HG02938 (cell line): Measurements from ENCODE around the gene NT5M.
"Not testable (repeated sequence)": the region's sequence is repeated elsewhere in the genome, so short reads cannot be mapped to it uniquely, and the experiment has no call there.

Experiments used
- ATAC-seq: cut with Tn5 transposase; IDR thresholded peaks from one replicate; pipeline ENCODE4 v1.9.1; 2021; ENCODE audit warnings: mild to moderate bottlenecking, moderate library complexity; ENCODE audit not compliant: unreplicated experiment

NT5M gene

GRCh38 chr17:17303010-17303846 is at the start of gene NT5M:
Gene NT5M, plus strand, starts transcription at chr17:17303373. Its CDS starts 178 bp downstream, at chr17:17303551.
- peak; percentile 38 for ATAC-seq

GRCh38 chr17:17253406-17253805 is 49.8 kb upstream of the NT5M start:
- ATAC-seq, result no peak

- no peak for ATAC-seq
Observed at GRCh38 chr17:17254036-17254435, 49.1 kb upstream of the NT5M start.

DNA sequence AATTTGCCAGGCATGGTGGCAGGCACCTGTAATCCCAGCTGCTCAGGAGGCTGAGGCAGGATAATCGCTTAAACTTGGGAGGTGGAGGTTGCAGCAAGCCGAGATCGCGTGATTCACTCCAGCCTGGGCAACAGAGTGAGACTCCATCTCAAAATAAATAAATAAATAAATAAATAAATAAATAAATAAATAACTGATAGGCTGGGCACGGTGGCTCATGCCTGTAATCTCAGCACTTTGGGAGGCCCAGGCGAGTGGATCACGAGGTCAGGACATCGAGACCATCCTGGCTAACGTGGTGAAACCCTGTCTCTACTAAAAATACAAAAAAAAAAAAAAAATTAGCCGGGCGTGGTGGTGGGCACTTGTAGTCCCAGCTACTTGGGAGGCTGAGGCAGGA is 47.5 kb upstream of the NT5M start:
- not testable (repeated sequence) for ATAC-seq

- no peak for ATAC-seq
Observed at GRCh38 chr17:17256316-17256715, 46.9 kb upstream of the NT5M start.

GRCh38 chr17:17258011-17258410 is 45.2 kb upstream of the NT5M start:
- ATAC-seq, result no peak

GRCh38 chr17:17258998-17259397 is 44.2 kb upstream of the NT5M start:
- ATAC-seq, result no peak

GRCh38 chr17:17264430-17264829 is 38.7 kb upstream of the NT5M start:
- ATAC-seq, result no peak

GRCh38 chr17:17269926-17270773 is 33.0 kb upstream of the NT5M start:
- ATAC-seq, result no peak

- no peak for ATAC-seq
Observed at GRCh38 chr17:17275971-17276370, 27.2 kb upstream of the NT5M start.

- ATAC-seq, result not testable (repeated sequence)
Observed at GRCh38 chr17:17277431-17277830, 25.7 kb upstream of the NT5M start.

DNA sequence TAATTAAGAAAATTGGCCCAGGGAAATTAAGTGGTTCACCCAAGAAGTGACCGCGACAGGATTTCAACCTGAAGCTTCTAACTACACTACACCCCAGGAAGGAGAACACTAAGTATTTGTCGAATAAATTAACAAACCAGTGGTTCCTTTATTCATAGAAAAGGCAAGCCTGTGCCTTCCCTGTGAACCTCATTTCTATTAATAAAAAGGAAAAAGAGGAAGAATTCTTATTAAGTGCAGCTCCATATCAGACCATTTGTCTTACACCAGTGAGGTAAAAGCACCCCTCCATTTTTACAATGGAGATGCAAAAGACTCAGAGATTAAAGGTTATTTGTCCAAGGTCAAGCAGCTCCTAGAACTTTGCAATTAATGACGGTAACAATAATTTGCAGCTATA is 23.9 kb upstream of the NT5M start:
- no peak for ATAC-seq

DNA sequence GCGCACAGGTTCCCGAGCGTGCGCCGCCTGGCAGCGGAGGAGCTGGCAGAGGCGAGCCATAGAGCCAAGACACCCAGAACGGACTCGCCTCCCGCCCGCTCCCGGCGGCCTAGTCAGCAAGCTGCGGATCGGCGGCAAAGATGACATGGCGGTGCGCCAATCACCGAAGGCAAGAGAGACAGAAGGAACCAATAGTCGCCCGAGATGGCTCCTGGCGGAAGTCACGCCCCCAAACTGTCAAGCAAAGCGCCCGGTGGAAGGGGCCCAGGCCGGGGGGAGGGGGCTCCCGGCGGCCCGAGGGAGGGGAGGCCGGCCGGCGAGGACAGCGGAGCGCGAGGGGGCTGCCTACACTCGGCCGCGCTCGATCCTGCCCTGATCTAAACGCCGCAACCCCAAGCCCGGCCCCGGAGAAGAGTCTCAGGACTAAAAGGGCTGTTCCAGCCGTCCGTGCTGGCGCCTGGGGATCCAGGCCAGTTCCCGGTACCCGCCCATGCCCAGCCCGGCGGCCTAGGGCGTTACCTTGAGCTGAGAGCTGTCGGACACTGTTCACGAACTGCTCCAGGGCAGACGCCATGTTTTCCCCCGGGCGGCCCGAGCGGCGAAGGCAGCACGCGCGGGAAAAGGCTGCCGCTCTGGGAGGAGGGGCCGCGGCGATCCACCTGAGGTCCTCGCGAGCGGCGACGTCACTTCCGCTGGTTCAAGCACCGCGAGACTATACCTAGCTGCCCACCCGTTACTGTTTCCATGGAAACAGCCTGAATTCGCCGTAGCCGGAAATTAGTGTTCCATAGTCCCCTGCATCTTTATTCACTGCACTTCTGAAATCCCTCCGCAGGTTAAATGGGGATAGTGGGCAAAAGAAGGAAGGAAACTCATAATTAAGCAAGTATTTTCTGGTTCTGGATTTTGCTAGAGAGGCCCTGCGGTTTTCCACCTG is 22.3 kb upstream of the NT5M start, which contains the start of gene COPS3:
TSS of gene COPS3 (minus strand) at position 634 of the 937 bp plus-strand sequence. CDS start at position 574, 60 bp downstream.
- peak; percentile 82 for ATAC-seq

DNA sequence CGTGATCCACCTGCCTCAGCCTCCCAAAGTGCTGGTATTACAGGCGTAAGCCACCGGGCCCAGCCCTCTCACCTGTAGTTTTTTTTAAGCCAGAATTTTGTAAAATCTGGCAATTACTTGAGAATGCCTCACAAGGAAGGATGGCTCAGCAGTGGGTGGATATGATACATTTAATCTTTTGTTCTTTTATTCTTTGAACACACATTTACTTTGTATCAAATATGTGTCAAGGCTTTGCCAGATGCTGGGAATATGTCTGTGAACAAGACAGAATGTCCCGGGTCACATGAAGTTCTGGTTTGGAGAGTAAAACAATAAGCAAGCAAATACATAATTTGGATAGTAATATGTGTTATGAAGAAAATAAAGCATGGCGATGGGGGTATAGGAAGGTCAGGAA is 17.2 kb upstream of the NT5M start:
- ATAC-seq, result no peak

GRCh38 chr17:17289086-17289485 is 14.1 kb upstream of the NT5M start:
- no peak for ATAC-seq

- ATAC-seq, result no peak
Observed at GRCh38 chr17:17289701-17290100, 13.5 kb upstream of the NT5M start.

DNA sequence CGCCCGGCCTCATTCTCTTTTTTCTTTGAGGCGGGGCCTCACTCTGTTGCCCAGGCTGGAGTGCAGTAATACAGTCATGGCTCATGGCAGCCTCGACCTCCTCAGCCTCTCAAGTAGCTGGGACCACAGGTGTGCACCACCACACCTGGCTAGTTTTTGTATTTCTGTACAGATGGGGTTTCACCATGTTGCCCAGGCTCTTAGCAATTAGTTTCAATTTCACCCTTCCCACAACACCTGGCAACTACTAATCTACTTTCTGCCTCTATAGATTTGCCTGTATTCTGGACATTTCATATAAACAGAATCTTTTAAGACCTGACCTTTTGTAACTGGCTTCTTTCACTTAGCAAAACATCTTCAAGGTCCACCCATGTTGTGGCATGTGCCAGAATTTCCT is 8.0 kb upstream of the NT5M start:
- no peak for ATAC-seq

DNA sequence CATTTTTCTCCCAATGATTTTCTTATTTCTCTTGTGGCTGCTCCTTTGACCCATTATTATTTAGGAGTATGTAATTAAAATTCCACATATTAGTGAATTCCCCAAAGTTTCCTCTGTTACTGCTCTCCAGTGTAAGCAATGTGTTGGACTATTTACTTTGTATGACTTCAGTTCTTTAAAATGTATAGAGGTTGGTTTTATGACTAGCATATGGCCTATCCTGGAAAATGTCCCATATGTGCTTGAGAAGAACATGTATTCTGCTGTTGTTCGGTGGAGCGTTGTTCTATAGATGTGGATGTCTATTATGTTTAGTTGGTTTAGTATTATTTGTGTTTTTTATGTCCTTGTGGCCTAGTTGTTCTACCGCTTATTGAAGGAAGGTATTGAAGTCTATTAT is 6.0 kb upstream of the NT5M start:
- ATAC-seq, result no peak

DNA sequence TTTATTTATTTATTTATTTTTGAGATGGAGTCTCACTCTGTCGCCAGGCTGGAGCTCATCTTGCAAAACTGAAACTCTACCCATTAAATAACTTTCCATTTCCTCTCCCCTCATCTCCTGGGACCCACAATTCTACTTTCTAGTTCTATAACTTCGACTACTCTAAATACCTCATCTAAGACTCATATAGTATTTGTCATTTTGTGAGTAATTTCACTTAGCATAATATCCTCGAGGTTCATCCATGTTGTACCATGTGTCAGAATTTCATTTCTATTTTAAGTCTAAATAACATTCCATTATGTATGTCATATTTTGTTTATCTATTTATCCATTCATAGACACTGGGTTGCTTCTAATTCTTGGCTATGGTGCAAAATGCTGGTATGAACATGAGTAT is 5.1 kb upstream of the NT5M start:
- ATAC-seq, result no peak

DNA sequence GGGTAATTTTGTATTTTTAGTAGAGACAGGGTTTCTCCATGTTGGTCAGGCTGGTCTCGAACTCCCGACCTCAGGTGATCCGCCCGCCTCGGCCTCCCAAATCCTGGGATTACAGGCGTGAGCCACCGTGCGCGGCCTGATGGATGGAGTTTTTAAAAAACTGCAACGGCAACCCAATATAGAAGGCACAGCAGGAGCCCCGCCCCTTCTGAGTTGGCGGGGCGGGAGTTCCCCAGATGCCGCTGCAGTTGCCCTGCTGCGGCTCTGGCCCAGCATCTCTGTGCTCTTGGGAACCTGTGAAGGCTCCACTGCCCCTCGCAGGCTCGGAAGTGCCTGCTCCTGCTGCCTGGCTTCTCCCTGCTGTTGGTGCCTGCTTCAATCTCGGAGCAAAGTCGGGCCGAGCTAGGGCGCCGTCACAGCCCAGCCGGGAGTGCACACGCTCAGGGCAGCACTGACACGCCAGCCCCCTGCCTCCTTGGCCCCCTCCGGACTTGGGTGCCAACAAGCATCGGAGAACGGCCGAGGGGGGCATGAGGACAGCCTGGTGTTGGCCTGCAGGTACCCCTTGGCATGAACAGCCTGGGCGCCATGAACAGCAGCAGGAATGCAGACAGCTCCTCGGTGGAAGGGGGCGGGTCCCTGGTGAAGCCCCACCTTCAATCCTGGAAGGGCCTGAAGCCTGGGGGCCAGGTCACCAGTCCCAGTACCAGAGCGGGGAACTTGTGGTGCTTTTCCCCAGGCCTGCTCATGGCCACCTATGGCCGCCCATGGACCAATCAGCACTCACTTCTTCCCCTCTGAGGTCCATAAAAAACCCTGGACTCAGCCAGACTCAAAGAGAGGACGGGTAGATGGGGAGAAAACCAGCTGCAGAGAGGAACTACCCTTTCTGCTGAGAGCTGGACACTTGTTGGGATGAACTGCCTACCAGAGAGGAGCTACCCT is 2.3 kb upstream of the NT5M start:
- no peak for ATAC-seq
